CD14-positive monocyte (primary cell): ENCODE results near the gene OLFML2B. TPM values are rescaled to one million over a fixed set of nuclear protein-coding genes. Genes with fewer than 3 reads are reported as not detected.

Experiments
- DNase-seq, 3 donors: peaks; one replicate each; pipeline ENCODE4 v3.0.0-alpha.2; 2011 to 2022
- H2AFZ ChIP-seq: 2 replicates; pipeline ENCODE4 v1.6.0; 2012; ENCODE audit warnings: mild to moderate bottlenecking, low read depth, low read length, inconsistent platforms; ENCODE audit not compliant: insufficient read depth, poor library complexity, severe bottlenecking
- H3K27ac ChIP-seq, 2 donors: 1 replicate in 1 of 2; 2 replicates in 1 of 2; pipeline ENCODE4 v1.5.1; 2012 to 2013; ENCODE audit warnings: low read length in 2 of 2, control low read depth in 1 of 2, inconsistent platforms in 1 of 2, low read depth in 1 of 2, mild to moderate bottlenecking in 1 of 2
- H3K27me3 ChIP-seq, 2 donors: one replicate each; pipeline versions ENCODE4 v1.6.0 to v1.6.1; 2011 to 2013; ENCODE audit warnings: low read length in 2 of 2; ENCODE audit not compliant: control insufficient read depth in 2 of 2, insufficient read depth in 2 of 2
- H3K36me3 ChIP-seq, 2 donors: replicated peaks in 1 of 2; 1 replicate in 1 of 2; 2 replicates in 1 of 2; pipeline versions ENCODE4 v1.5.1 to v1.6.1; 2012 to 2013; ENCODE audit warnings: low read length in 2 of 2, control low read depth in 1 of 2, inconsistent platforms in 1 of 2, mild to moderate bottlenecking in 1 of 2; ENCODE audit not compliant: insufficient read depth in 2 of 2, control insufficient read depth in 1 of 2
- H3K4me1 ChIP-seq, 2 donors: 1 replicate in 1 of 2; 2 replicates in 1 of 2; pipeline versions ENCODE4 v1.5.1 to v1.6.1; 2012 to 2013; ENCODE audit warnings: low read length in 2 of 2, control low read depth in 1 of 2, inconsistent platforms in 1 of 2, mild to moderate bottlenecking in 1 of 2, moderate library complexity in 1 of 2; ENCODE audit not compliant: insufficient read depth in 2 of 2, control insufficient read depth in 1 of 2
- H3K4me2 ChIP-seq: replicated peaks from 2 replicates; pipeline ENCODE3; 2012; ENCODE audit warnings: low read length, moderate library complexity, mild to moderate bottlenecking; ENCODE audit not compliant: poor library complexity, severe bottlenecking; ENCODE audit errors: extremely low read depth
- H3K4me3 ChIP-seq, 3 experiments: fragments of 200-600 bp in 1 of 3; sonication (generic) in 1 of 3; replicated peaks in 1 of 3; 1 replicate in 2 of 3; 2 replicates in 1 of 3; pipeline ENCODE4 v1.5.1; 2011 to 2013; ENCODE audit warnings: low read length in 3 of 3, mild to moderate bottlenecking in 3 of 3, control low read depth in 2 of 3, low read depth in 2 of 3, inconsistent platforms in 1 of 3, moderate library complexity in 1 of 3
- H3K79me2 ChIP-seq: 2 replicates; pipeline ENCODE4 v1.6.0; 2012; ENCODE audit warnings: mild to moderate bottlenecking, control low read depth, inconsistent platforms, low read length, moderate library complexity; ENCODE audit not compliant: insufficient read depth
- H3K9ac ChIP-seq: 2 replicates; pipeline ENCODE4 v1.6.0; 2017; ENCODE audit warnings: low read length, mild to moderate bottlenecking; ENCODE audit not compliant: insufficient read depth, poor library complexity, severe bottlenecking
- H3K9me3 ChIP-seq, 2 donors: replicated peaks in 1 of 2; 1 replicate in 1 of 2; 2 replicates in 1 of 2; pipeline versions ENCODE4 v1.5.1 to v1.6.1; 2012 to 2013; ENCODE audit warnings: low read length in 2 of 2, control low read depth in 1 of 2; ENCODE audit not compliant: control insufficient read depth in 1 of 2, insufficient read depth in 1 of 2
- H4K20me1 ChIP-seq: 2 replicates; pipeline ENCODE4 v1.6.0; 2012; ENCODE audit warnings: mild to moderate bottlenecking, low read length, control low read depth, moderate library complexity; ENCODE audit not compliant: insufficient read depth
- H3K27ac Mint-ChIP-seq, 7 donors: one replicate each; pipeline ENCODE4 v1.8.0; 2020; ENCODE audit warnings: mild to moderate bottlenecking in 7 of 7, mixed read lengths in 7 of 7, moderate library complexity in 6 of 7, inconsistent platforms in 2 of 7
- H3K27me3 Mint-ChIP-seq, 3 donors: one replicate each; pipeline ENCODE4 v1.8.0; 2021 to 2022; ENCODE audit warnings: low read depth in 3 of 3, mild to moderate bottlenecking in 3 of 3, mixed read lengths in 3 of 3, moderate library complexity in 3 of 3, inconsistent platforms in 1 of 3
- H3K36me3 Mint-ChIP-seq, 2 donors: one replicate each; pipeline ENCODE4 v1.8.0; 2020; ENCODE audit warnings: mixed read lengths in 2 of 2, inconsistent platforms in 1 of 2, mild to moderate bottlenecking in 1 of 2
- H3K4me1 Mint-ChIP-seq: one replicate; pipeline ENCODE4 v1.8.0; 2020; ENCODE audit warnings: mild to moderate bottlenecking, mixed read lengths
- H3K4me3 Mint-ChIP-seq, 2 donors: one replicate each; pipeline ENCODE4 v1.8.0; 2020; ENCODE audit warnings: mild to moderate bottlenecking in 2 of 2, mixed read lengths in 2 of 2, moderate library complexity in 1 of 2
- H3K9me3 Mint-ChIP-seq, 7 donors: one replicate each; pipeline ENCODE4 v1.8.0; 2020 to 2022; ENCODE audit warnings: mixed read lengths in 7 of 7, mild to moderate bottlenecking in 6 of 7, moderate library complexity in 6 of 7, inconsistent platforms in 2 of 7
- CTCF ChIP-seq: fragments of 200-600 bp; IDR thresholded peaks from one replicate; pipeline ENCODE4 v1.8.0; 2022; ENCODE audit warnings: antibody characterized with exemption, mild to moderate bottlenecking
- WGBS: methylation state at CpG from one replicate; pipeline ENCODE4 v1.1.5; 2013; ENCODE audit warnings: missing lambda C conversion rate; ENCODE audit not compliant: insufficient coverage; 5-methylcytosine and 5-hydroxymethylcytosine counted together
- intact Hi-C, 2 donors: fragments of 100-400 bp; cut with micrococcal nuclease; formaldehyde crosslinking; loops; one replicate each; pipeline versions ENCODE4 v1.15.0 to v1.15.1; 2023
- polyA plus RNA-seq, 3 donors: library from polyadenylated mRNA; depleted of rRNA in 1 of 3; unstranded in 2 of 3; stranded (reverse) in 1 of 3; fragments of 300-500 nt in 2 of 3; fragments of >200 nt in 1 of 3; fragmentation: Illumina TruSeq in 2 of 3; gene quantifications; 1 replicate in 2 of 3; 2 replicates in 1 of 3; pipeline ENCODE4 v1.2.3, GENCODE V29; 2012 to 2021

Gene OLFML2B
- polyA plus RNA-seq, 3 donors = 0.66 to 1.4 (median 0.95) TPM

GRCh38 chr1:162020150-162020549, 3.5 kb downstream of the OLFML2B start:
- peaks cover 29 to 41% (median 32%) of the 10 kb centered on the region in 3 donors for H3K27me3 Mint-ChIP-seq

GRCh38 chr1:162019446-162019845, 4.2 kb downstream of the OLFML2B start:
- H3K9me3 ChIP-seq = no peaks in the 10 kb centered on the region
- H3K4me2 ChIP-seq = no peak overlapping the region
- H3K4me1 ChIP-seq = peaks cover 12 to 16% of the 10 kb centered on the region in 2 donors
- TF ChIP-seq CTCF = no peak
- H3K79me2 ChIP-seq = no peaks in the 10 kb centered on the region
- peaks cover 6 to 23% of the 10 kb centered on the region in 2 donors for H3K27me3 ChIP-seq
- Mint-ChIP-seq H3K4me3 (no peak overlapping the region), H3K4me1 (peaks cover 15% of the 10 kb centered on the region), H3K36me3 (peaks cover 0 to 7% of the 10 kb centered on the region in 2 donors), H3K27me3 (peaks cover 25 to 35% (median 27%) of the 10 kb centered on the region in 3 donors), H3K27ac (peak overlapping the region in 1 of 7 donors; percentile 55), H3K9me3 (peaks cover 0 to 5% (median 0%) of the 10 kb centered on the region in 7 donors)
- no peaks in the 10 kb centered on the region for H4K20me1 ChIP-seq
- intact Hi-C loops = no loop called here
- H3K4me3 ChIP-seq = no peak overlapping the region
- no peak overlapping the region for H3K27ac ChIP-seq
- 89% methylated on average over 2 of the region's 3 CpGs for WGBS
- H3K36me3 ChIP-seq = no peaks in the 10 kb centered on the region
- H2AFZ ChIP-seq = no peak overlapping the region
- H3K9ac ChIP-seq = no peak overlapping the region
- DNase-seq = no peak

More at GRCh38 chr1:162020150-162020549, 3.5 kb downstream of the OLFML2B start:
- peaks cover 0 to 7% of the 10 kb centered on the region in 2 donors for H3K36me3 Mint-ChIP-seq
- peaks cover 16% of the 10 kb centered on the region for H3K4me1 Mint-ChIP-seq
- 97% methylated on average over 2 of the region's 2 CpGs for WGBS
- no peaks in the 10 kb centered on the region for H3K9me3 ChIP-seq
- DNase-seq = no peak
- no peak overlapping the region for H3K27ac ChIP-seq
- H3K9me3 Mint-ChIP-seq = peaks cover 0 to 5% (median 0%) of the 10 kb centered on the region in 7 donors
- TF ChIP-seq CTCF = no peak
- no peaks in the 10 kb centered on the region for H3K79me2 ChIP-seq
- no peak overlapping the region for H2AFZ ChIP-seq
- no peak overlapping the region for H3K27ac Mint-ChIP-seq
- peaks cover 13 to 19% of the 10 kb centered on the region in 2 donors for H3K4me1 ChIP-seq
- H3K4me3 ChIP-seq = no peak overlapping the region
- peaks cover 6 to 30% of the 10 kb centered on the region in 2 donors for H3K27me3 ChIP-seq
- no peak overlapping the region for H3K4me2 ChIP-seq
- intact Hi-C loops = no loop called here
- H3K36me3 ChIP-seq = no peaks in the 10 kb centered on the region
- no peak overlapping the region for H3K9ac ChIP-seq
- H4K20me1 ChIP-seq = no peaks in the 10 kb centered on the region
- no peak overlapping the region for H3K4me3 Mint-ChIP-seq
